Measurements from ENCODE around the gene ATG10. TPM values are rescaled to one million over a fixed set of nuclear protein-coding genes. Genes with fewer than 3 reads are reported as not detected.
"Not testable (repeated sequence)": the region's sequence is repeated elsewhere in the genome, so short reads cannot be mapped to it uniquely, and the experiment has no call there.

Gene ATG10
- total RNA-seq, 6 experiments from 2014 or later, result 3.7 to 4.8 (median 4.4) TPM

GRCh38 chr5:82010696-82011095 lies 38.9 kb downstream of the ATG10 start:
- TF ChIP-seq CTCF (IDR thresholded peaks at IDR 0.05), result no peak
- Mint-ChIP-seq H3K36me3 (ENCODE audit: low read depth) (peaks cover 6% of the 10 kb centered on the region; the same call in 1 of the 2 replicates), H3K4me1 (ENCODE audit: low read depth) (peaks cover 10% of the 10 kb centered on the region), H3K4me3 (no peak overlapping the region), H3K27ac (no peak overlapping the region), H3K27me3 (ENCODE audit: insufficient read depth) (no peaks in the 10 kb centered on the region; the same call in none of the 2 replicates), H3K9me3 (no peaks in the 10 kb centered on the region; the same call in 1 of the 2 replicates)
- DNase-seq, result no peak

GRCh38 chr5:82011761-82012160 lies 39.9 kb downstream of the ATG10 start:
- Mint-ChIP-seq H3K9me3 (peaks cover 4% of the 10 kb centered on the region; the same call in 1 of the 2 replicates), H3K36me3 (ENCODE audit: low read depth) (peaks cover 12% of the 10 kb centered on the region), H3K4me3 (no peak overlapping the region)

GRCh38 chr5:82014644-82015043 lies 42.8 kb downstream of the ATG10 start:
- H3K4me1 Mint-ChIP-seq (ENCODE audit: low read depth); H3K27ac Mint-ChIP-seq; H3K4me3 Mint-ChIP-seq; H3K9me3 Mint-ChIP-seq; DNase-seq; H3K27me3 Mint-ChIP-seq (ENCODE audit: insufficient read depth): not testable (repeated sequence)
- H3K36me3 Mint-ChIP-seq (ENCODE audit: low read depth), result peaks cover 12% of the 10 kb centered on the region

More at GRCh38 chr5:82011761-82012160, 39.9 kb downstream of the ATG10 start:
- no peak for TF ChIP-seq CTCF (IDR thresholded peaks at IDR 0.05)
- Mint-ChIP-seq H3K27ac (no peak overlapping the region; the same call in 1 of the 2 replicates), H3K27me3 (ENCODE audit: insufficient read depth) (no peaks in the 10 kb centered on the region; the same call in none of the 2 replicates), H3K4me1 (ENCODE audit: low read depth) (peaks cover 10% of the 10 kb centered on the region)
- peak; percentile 19 for DNase-seq

- Mint-ChIP-seq H3K36me3 (ENCODE audit: low read depth) (peaks cover 8% of the 10 kb centered on the region; the same call in 1 of the 2 replicates), H3K27me3 (ENCODE audit: insufficient read depth) (no peaks in the 10 kb centered on the region; the same call in 1 of the 2 replicates), H3K9me3 (peaks cover 4% of the 10 kb centered on the region; the same call in 1 of the 2 replicates), H3K27ac (no peak overlapping the region), H3K4me1 (ENCODE audit: low read depth) (no peaks in the 10 kb centered on the region), H3K4me3 (no peak overlapping the region)
- no peak for TF ChIP-seq CTCF (IDR thresholded peaks at IDR 0.05)
- DNase-seq, result no peak
Measured at GRCh38 chr5:82018462-82018861, 46.6 kb downstream of the ATG10 start.

GRCh38 chr5:82019342-82020138 lies 47.7 kb downstream of the ATG10 start:
- Mint-ChIP-seq H3K9me3 (peaks cover 4% of the 10 kb centered on the region; the same call in 1 of the 2 replicates), H3K27ac (no peak overlapping the region), H3K4me3 (no peak overlapping the region), H3K4me1 (ENCODE audit: low read depth) (no peaks in the 10 kb centered on the region), H3K27me3 (ENCODE audit: insufficient read depth) (no peaks in the 10 kb centered on the region; the same call in 1 of the 2 replicates), H3K36me3 (ENCODE audit: low read depth) (peaks cover 8% of the 10 kb centered on the region; the same call in 1 of the 2 replicates)
- DNase-seq, result no peak
- no peak for TF ChIP-seq CTCF (IDR thresholded peaks at IDR 0.05)

- Mint-ChIP-seq H3K4me1 (ENCODE audit: low read depth) (no peaks in the 10 kb centered on the region), H3K9me3 (no peaks in the 10 kb centered on the region), H3K36me3 (ENCODE audit: low read depth) (no peaks in the 10 kb centered on the region), H3K4me3 (no peak overlapping the region), H3K27me3 (ENCODE audit: insufficient read depth) (no peaks in the 10 kb centered on the region), H3K27ac (no peak overlapping the region)
- DNase-seq, result no peak
- TF ChIP-seq CTCF (IDR thresholded peaks at IDR 0.05), result no peak
Measured at GRCh38 chr5:82022499-82022898, 50.7 kb downstream of the ATG10 start.
